Activated naive CD4-positive, alpha-beta T cell treated with anti-CD3 and anti-CD28 coated beads, Interleukin-2, amount 10 ng/mL, durations not matched to agents 7 days and 5 days (primary cell): ENCODE results near the gene SERINC2.

Experiments
- CTCF ChIA-PET: fragments of 350-600 bp; sonication (Branson Sonifier 250); formaldehyde crosslinking; loops from one replicate; lab custom pipeline; 2021; ENCODE audit warnings: antibody characterized with exemption; lab: Charles Lee
- DNase-seq: peaks from one replicate; pipeline ENCODE4 v3.0.0-alpha.2; 2020
- H3K27ac Mint-ChIP-seq: one replicate; pipeline ENCODE4 v1.8.0; 2021; ENCODE audit warnings: mild to moderate bottlenecking, moderate library complexity, mixed read lengths
- H3K27me3 Mint-ChIP-seq: one replicate; pipeline ENCODE4 v1.8.0; 2021; ENCODE audit warnings: mild to moderate bottlenecking, mixed read lengths
- H3K36me3 Mint-ChIP-seq: one replicate; pipeline ENCODE4 v1.8.0; 2021; ENCODE audit warnings: mixed read lengths
- H3K4me1 Mint-ChIP-seq: one replicate; pipeline ENCODE4 v1.8.0; 2021; ENCODE audit warnings: mixed read lengths
- H3K4me3 Mint-ChIP-seq: one replicate; pipeline ENCODE4 v1.8.0; 2021; ENCODE audit warnings: mild to moderate bottlenecking, moderate library complexity, mixed read lengths
- H3K9me3 Mint-ChIP-seq: one replicate; pipeline ENCODE4 v1.8.0; 2021; ENCODE audit warnings: mixed read lengths

The SERINC2 gene

GRCh38 chr1:31396633-31397351 lies 16.2 kb upstream of the SERINC2 start:
- Mint-ChIP-seq H3K4me3 (no peak overlapping the region), H3K27ac (no peak overlapping the region), H3K4me1 (peaks cover 13% of the 10 kb centered on the region), H3K9me3 (no peaks in the 10 kb centered on the region), H3K36me3 (no peaks in the 10 kb centered on the region), H3K27me3 (peaks cover 22% of the 10 kb centered on the region)
- CTCF ChIA-PET: interaction anchor here (1.2 to 6.8 kb wide), 4 partner anchors 16 to 152 kb away, joined by 4 to 64 read pairs (median 18); partner anchors contain the start of genes FABP3 and SERINC2
- no peak for DNase-seq

- CTCF ChIA-PET: interaction anchor here (0.7 to 6.8 kb wide), 5 partner anchors 14 to 368 kb away, joined by 3 to 64 read pairs (median 4); partner anchors contain the start of gene FABP3
- Mint-ChIP-seq H3K4me3 (no peak overlapping the region), H3K9me3 (no peaks in the 10 kb centered on the region), H3K27me3 (peaks cover 19% of the 10 kb centered on the region), H3K36me3 (no peaks in the 10 kb centered on the region), H3K4me1 (peaks cover 13% of the 10 kb centered on the region), H3K27ac (no peak overlapping the region)
- no peak for DNase-seq
Observed at GRCh38 chr1:31397360-31398095, 15.5 kb upstream of the SERINC2 start.

- peaks cover 18% of the 10 kb centered on the region for H3K27me3 Mint-ChIP-seq
- H3K36me3 Mint-ChIP-seq: no peaks in the 10 kb centered on the region
- peaks cover 13% of the 10 kb centered on the region for H3K4me1 Mint-ChIP-seq
- CTCF ChIA-PET: interaction anchor here (0.7 to 6.8 kb wide), 3 partner anchors 13 to 368 kb away, joined by 3 to 64 read pairs (median 3); no protein-coding TSS in a partner anchor
- no peak overlapping the region for H3K27ac Mint-ChIP-seq
- DNase-seq: no peak
- no peaks in the 10 kb centered on the region for H3K9me3 Mint-ChIP-seq
- H3K4me3 Mint-ChIP-seq: no peak overlapping the region
Observed at GRCh38 chr1:31398246-31398645, 14.8 kb upstream of the SERINC2 start.

GRCh38 chr1:31399976-31400375 lies 13.0 kb upstream of the SERINC2 start:
- Mint-ChIP-seq H3K27me3 (peaks cover 13% of the 10 kb centered on the region), H3K4me1 (peaks cover 4% of the 10 kb centered on the region), H3K27ac (no peak overlapping the region), H3K9me3 (no peaks in the 10 kb centered on the region), H3K36me3 (no peaks in the 10 kb centered on the region), H3K4me3 (no peak overlapping the region)
- CTCF ChIA-PET: no interaction called here
- no peak for DNase-seq

GRCh38 chr1:31400393-31400792 lies 12.6 kb upstream of the SERINC2 start:
- no peaks in the 10 kb centered on the region for H3K36me3 Mint-ChIP-seq
- H3K4me1 Mint-ChIP-seq: peaks cover 1% of the 10 kb centered on the region
- no peak overlapping the region for H3K27ac Mint-ChIP-seq
- H3K27me3 Mint-ChIP-seq: peaks cover 13% of the 10 kb centered on the region
- H3K9me3 Mint-ChIP-seq: no peaks in the 10 kb centered on the region
- no peak overlapping the region for H3K4me3 Mint-ChIP-seq
- no peak for DNase-seq
- CTCF ChIA-PET: no interaction called here

- peaks cover 13% of the 10 kb centered on the region for H3K27me3 Mint-ChIP-seq
Observed at GRCh38 chr1:31401241-31401640, 11.8 kb upstream of the SERINC2 start.

GRCh38 chr1:31405578-31406245 lies 7.3 kb upstream of the SERINC2 start:
- H3K27me3 Mint-ChIP-seq: peaks cover 20% of the 10 kb centered on the region
- H3K9me3 Mint-ChIP-seq: no peaks in the 10 kb centered on the region
- no peak overlapping the region for H3K27ac Mint-ChIP-seq
- H3K4me3 Mint-ChIP-seq: no peak overlapping the region
- CTCF ChIA-PET: interaction anchor here (1.4 kb wide), 1 partner anchor 11 kb away, joined by 5 read pairs; no protein-coding TSS in a partner anchor
- H3K36me3 Mint-ChIP-seq: no peaks in the 10 kb centered on the region
- H3K4me1 Mint-ChIP-seq: no peaks in the 10 kb centered on the region
- DNase-seq: no peak

More at GRCh38 chr1:31401241-31401640, 11.8 kb upstream of the SERINC2 start:
- CTCF ChIA-PET: interaction anchor here (0.6 kb wide), 1 partner anchor 205 kb away, joined by 3 read pairs; no protein-coding TSS in a partner anchor
- Mint-ChIP-seq H3K9me3 (no peaks in the 10 kb centered on the region), H3K4me3 (no peak overlapping the region), H3K4me1 (no peaks in the 10 kb centered on the region), H3K27ac (no peak overlapping the region), H3K36me3 (no peaks in the 10 kb centered on the region)
- no peak for DNase-seq

GRCh38 chr1:31407029-31407626 lies 5.9 kb upstream of the SERINC2 start:
- Mint-ChIP-seq H3K4me1 (peaks cover under 1% of the 10 kb centered on the region), H3K9me3 (no peaks in the 10 kb centered on the region), H3K27ac (no peak overlapping the region), H3K27me3 (peaks cover 34% of the 10 kb centered on the region), H3K36me3 (no peaks in the 10 kb centered on the region), H3K4me3 (no peak overlapping the region)
- DNase-seq: no peak
- CTCF ChIA-PET: interaction anchor here (0.6 kb wide), 1 partner anchor 153 kb away, joined by 3 read pairs; no protein-coding TSS in a partner anchor

GRCh38 chr1:31408788-31409318 lies 4.2 kb upstream of the SERINC2 start:
- DNase-seq: no peak
- no peaks in the 10 kb centered on the region for H3K9me3 Mint-ChIP-seq
- no peak overlapping the region for H3K27ac Mint-ChIP-seq
- CTCF ChIA-PET: interaction anchor here (1.6 to 4.1 kb wide), 2 partner anchors 13 to 14 kb away, joined by 5 to 18 read pairs; no protein-coding TSS in a partner anchor
- H3K4me1 Mint-ChIP-seq: peaks cover 8% of the 10 kb centered on the region
- H3K36me3 Mint-ChIP-seq: no peaks in the 10 kb centered on the region
- no peak overlapping the region for H3K4me3 Mint-ChIP-seq
- H3K27me3 Mint-ChIP-seq: peaks cover 51% of the 10 kb centered on the region

GRCh38 chr1:31409946-31410858 lies 2.8 kb upstream of the SERINC2 start:
- H3K36me3 Mint-ChIP-seq: no peaks in the 10 kb centered on the region
- H3K27ac Mint-ChIP-seq: no peak overlapping the region
- peaks cover 65% of the 10 kb centered on the region for H3K27me3 Mint-ChIP-seq
- CTCF ChIA-PET: interaction anchor here (1.6 to 4.1 kb wide), 2 partner anchors 11 to 15 kb away, joined by 5 to 18 read pairs; no protein-coding TSS in a partner anchor
- DNase-seq: no peak
- H3K4me3 Mint-ChIP-seq: no peak overlapping the region
- no peaks in the 10 kb centered on the region for H3K9me3 Mint-ChIP-seq
- H3K4me1 Mint-ChIP-seq: peaks cover 9% of the 10 kb centered on the region

- Mint-ChIP-seq H3K27me3 (peaks cover 72% of the 10 kb centered on the region), H3K9me3 (no peaks in the 10 kb centered on the region), H3K36me3 (no peaks in the 10 kb centered on the region), H3K4me1 (peaks cover 9% of the 10 kb centered on the region), H3K4me3 (no peak overlapping the region), H3K27ac (no peak overlapping the region)
- no peak for DNase-seq
- CTCF ChIA-PET: interaction anchor here (1.0 to 4.1 kb wide), 3 partner anchors 11 to 16 kb away, joined by 3 to 18 read pairs (median 18); no protein-coding TSS in a partner anchor
Observed at GRCh38 chr1:31410871-31411270, 2.1 kb upstream of the SERINC2 start.

GRCh38 chr1:31412205-31412604 lies 808 bp upstream of the SERINC2 start:
- peaks cover 9% of the 10 kb centered on the region for H3K4me1 Mint-ChIP-seq
- H3K27me3 Mint-ChIP-seq: peaks cover 80% of the 10 kb centered on the region
- no peak for DNase-seq
- H3K4me3 Mint-ChIP-seq: peak overlapping the region; percentile 59
- CTCF ChIA-PET: interaction anchor here (1.0 to 4.1 kb wide), 3 partner anchors 9 to 17 kb away, joined by 3 to 18 read pairs (median 18); no protein-coding TSS in a partner anchor
- no peak overlapping the region for H3K27ac Mint-ChIP-seq
- no peaks in the 10 kb centered on the region for H3K36me3 Mint-ChIP-seq
- no peaks in the 10 kb centered on the region for H3K9me3 Mint-ChIP-seq
